ENCODE data around the gene GJB5. TPM values are rescaled to one million over a fixed set of nuclear protein-coding genes. Genes with fewer than 3 reads are reported as not detected.

GJB5 gene
- polyA plus RNA-seq, 1 donor from 2014 or later = not detected

GRCh38 chr1:34778381-34778780 is 23.5 kb downstream of the GJB5 start:
- Histone ChIP-seq H3K27ac (ENCODE audit: low read length) (no peak overlapping the region), H3K79me2 (replicated peaks; ENCODE audit: insufficient read depth, low read length) (no peaks in the 10 kb centered on the region), H3K9me3 (ENCODE audit: low read length) (no peaks in the 10 kb centered on the region), H3K9me2 (ENCODE audit: insufficient read depth, low read length) (no peaks in the 10 kb centered on the region), H4K20me1 (ENCODE audit: insufficient read depth) (no peaks in the 10 kb centered on the region), H3K36me3 (ENCODE audit: insufficient read depth, low read length) (no peaks in the 10 kb centered on the region), H3F3A (ENCODE audit: insufficient read depth, low read length, poor library complexity, severe bottlenecking) (no peaks in the 10 kb centered on the region), H3K4me2 (ENCODE audit: low read length) (no peak overlapping the region), H2AFZ (ENCODE audit: low read depth, low read length) (no peak overlapping the region), H3K27me3 (ENCODE audit: insufficient read depth, low read depth, low read length) (peaks cover 40% of the 10 kb centered on the region), H3K4me3 (ENCODE audit: low read length) (no peak overlapping the region), H3K9ac (ENCODE audit: low read length) (no peak overlapping the region)
- TF ChIP-seq TAF1 (IDR thresholded peaks at IDR 0.05; ENCODE audit: low read depth) (no peak), EP300 (conservative IDR thresholded peaks at IDR 0.05; ENCODE audit: poor library complexity, severe bottlenecking) (no peak), SMC3 (conservative IDR thresholded peaks at IDR 0.05; ENCODE audit: poor library complexity) (no peak), EZH2 (IDR thresholded peaks at IDR 0.05; ENCODE audit: borderline replicate concordance, insufficient read depth, low read length, poor library complexity, severe bottlenecking) (no peak)
- TF ChIP-seq, protein P1, sequence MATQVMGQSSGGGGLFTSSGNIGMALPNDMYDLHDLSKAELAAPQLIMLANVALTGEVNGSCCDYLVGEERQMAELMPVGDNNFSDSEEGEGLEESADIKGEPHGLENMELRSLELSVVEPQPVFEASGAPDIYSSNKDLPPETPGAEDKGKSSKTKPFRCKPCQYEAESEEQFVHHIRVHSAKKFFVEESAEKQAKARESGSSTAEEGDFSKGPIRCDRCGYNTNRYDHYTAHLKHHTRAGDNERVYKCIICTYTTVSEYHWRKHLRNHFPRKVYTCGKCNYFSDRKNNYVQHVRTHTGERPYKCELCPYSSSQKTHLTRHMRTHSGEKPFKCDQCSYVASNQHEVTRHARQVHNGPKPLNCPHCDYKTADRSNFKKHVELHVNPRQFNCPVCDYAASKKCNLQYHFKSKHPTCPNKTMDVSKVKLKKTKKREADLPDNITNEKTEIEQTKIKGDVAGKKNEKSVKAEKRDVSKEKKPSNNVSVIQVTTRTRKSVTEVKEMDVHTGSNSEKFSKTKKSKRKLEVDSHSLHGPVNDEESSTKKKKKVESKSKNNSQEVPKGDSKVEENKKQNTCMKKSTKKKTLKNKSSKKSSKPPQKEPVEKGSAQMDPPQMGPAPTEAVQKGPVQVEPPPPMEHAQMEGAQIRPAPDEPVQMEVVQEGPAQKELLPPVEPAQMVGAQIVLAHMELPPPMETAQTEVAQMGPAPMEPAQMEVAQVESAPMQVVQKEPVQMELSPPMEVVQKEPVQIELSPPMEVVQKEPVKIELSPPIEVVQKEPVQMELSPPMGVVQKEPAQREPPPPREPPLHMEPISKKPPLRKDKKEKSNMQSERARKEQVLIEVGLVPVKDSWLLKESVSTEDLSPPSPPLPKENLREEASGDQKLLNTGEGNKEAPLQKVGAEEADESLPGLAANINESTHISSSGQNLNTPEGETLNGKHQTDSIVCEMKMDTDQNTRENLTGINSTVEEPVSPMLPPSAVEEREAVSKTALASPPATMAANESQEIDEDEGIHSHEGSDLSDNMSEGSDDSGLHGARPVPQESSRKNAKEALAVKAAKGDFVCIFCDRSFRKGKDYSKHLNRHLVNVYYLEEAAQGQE (IDR thresholded peaks at IDR 0.05; ENCODE audit: borderline replicate concordance) = no peak

DNA sequence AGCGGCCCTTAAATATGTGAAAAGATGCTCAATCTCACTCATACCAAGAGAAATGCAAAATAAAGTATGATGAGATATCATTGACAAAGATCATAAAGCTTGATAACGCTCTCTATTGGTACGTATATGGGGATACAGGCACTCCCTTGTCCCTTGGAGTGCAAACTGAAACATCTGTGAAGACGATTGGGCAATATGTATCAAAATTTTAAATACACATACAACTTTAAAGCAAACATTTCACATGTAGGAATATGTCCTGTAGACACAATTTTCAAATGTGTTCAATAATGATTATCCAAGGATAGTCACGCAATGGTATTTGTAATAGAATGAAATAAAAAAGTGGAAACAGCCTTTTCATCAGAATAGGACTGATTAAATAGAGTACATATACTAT is 24.2 kb downstream of the GJB5 start:
- H3K27me3 ChIP-seq (ENCODE audit: insufficient read depth, low read depth, low read length) = peaks cover 44% of the 10 kb centered on the region

More for the DNA sequence above, 24.2 kb downstream of the GJB5 start:
- H3K79me2 ChIP-seq (replicated peaks; ENCODE audit: insufficient read depth, low read length) = no peaks in the 10 kb centered on the region
- H3K4me3 ChIP-seq (ENCODE audit: low read length) = no peak overlapping the region
- no peak overlapping the region for H3K4me2 ChIP-seq (ENCODE audit: low read length)
- H2AFZ ChIP-seq (ENCODE audit: low read depth, low read length) = no peak overlapping the region
- H3K9me2 ChIP-seq (ENCODE audit: insufficient read depth, low read length) = no peaks in the 10 kb centered on the region
- no peaks in the 10 kb centered on the region for H3K9me3 ChIP-seq (ENCODE audit: low read length)
- no peak overlapping the region for H3K27ac ChIP-seq (ENCODE audit: low read length)
- TF ChIP-seq EP300 (conservative IDR thresholded peaks at IDR 0.05; ENCODE audit: poor library complexity, severe bottlenecking) = no peak
- TF ChIP-seq, protein P1 (IDR thresholded peaks at IDR 0.05; ENCODE audit: borderline replicate concordance) = no peak
- TF ChIP-seq POLR2AphosphoS5 (IDR thresholded peaks at IDR 0.05) = no peak
- no peak for TF ChIP-seq MXI1 (conservative IDR thresholded peaks at IDR 0.05; ENCODE audit: poor library complexity, severe bottlenecking)
- TF ChIP-seq SMC3 (conservative IDR thresholded peaks at IDR 0.05; ENCODE audit: poor library complexity) = no peak
- no peak for TF ChIP-seq RAD21 (conservative IDR thresholded peaks at IDR 0.05)
- TF ChIP-seq TAF1 (IDR thresholded peaks at IDR 0.05; ENCODE audit: low read depth) = no peak
- TF ChIP-seq, protein P2, sequence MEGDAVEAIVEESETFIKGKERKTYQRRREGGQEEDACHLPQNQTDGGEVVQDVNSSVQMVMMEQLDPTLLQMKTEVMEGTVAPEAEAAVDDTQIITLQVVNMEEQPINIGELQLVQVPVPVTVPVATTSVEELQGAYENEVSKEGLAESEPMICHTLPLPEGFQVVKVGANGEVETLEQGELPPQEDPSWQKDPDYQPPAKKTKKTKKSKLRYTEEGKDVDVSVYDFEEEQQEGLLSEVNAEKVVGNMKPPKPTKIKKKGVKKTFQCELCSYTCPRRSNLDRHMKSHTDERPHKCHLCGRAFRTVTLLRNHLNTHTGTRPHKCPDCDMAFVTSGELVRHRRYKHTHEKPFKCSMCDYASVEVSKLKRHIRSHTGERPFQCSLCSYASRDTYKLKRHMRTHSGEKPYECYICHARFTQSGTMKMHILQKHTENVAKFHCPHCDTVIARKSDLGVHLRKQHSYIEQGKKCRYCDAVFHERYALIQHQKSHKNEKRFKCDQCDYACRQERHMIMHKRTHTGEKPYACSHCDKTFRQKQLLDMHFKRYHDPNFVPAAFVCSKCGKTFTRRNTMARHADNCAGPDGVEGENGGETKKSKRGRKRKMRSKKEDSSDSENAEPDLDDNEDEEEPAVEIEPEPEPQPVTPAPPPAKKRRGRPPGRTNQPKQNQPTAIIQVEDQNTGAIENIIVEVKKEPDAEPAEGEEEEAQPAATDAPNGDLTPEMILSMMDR (IDR thresholded peaks at IDR 0.05; ENCODE audit: poor library complexity, severe bottlenecking) = no peak
- no peak for TF ChIP-seq EZH2 (IDR thresholded peaks at IDR 0.05; ENCODE audit: borderline replicate concordance, insufficient read depth, low read length, poor library complexity, severe bottlenecking)
- H3K9ac ChIP-seq (ENCODE audit: low read length) = no peak overlapping the region
- no peaks in the 10 kb centered on the region for H3K36me3 ChIP-seq (ENCODE audit: insufficient read depth, low read length)
- no peaks in the 10 kb centered on the region for H4K20me1 ChIP-seq (ENCODE audit: insufficient read depth)
- no peaks in the 10 kb centered on the region for H3F3A ChIP-seq (ENCODE audit: insufficient read depth, low read length, poor library complexity, severe bottlenecking)

Data from neural cell (in vitro differentiated cells).